Activated T-cell treated with anti-CD3 and anti-CD28 coated beads, Interleukin-2, amount 50 U/mL, for 72 hours (primary cell): ENCODE data around the gene PNPLA1. TPM values are rescaled to one million over a fixed set of nuclear protein-coding genes. Genes with fewer than 3 reads are reported as not detected.

Experiments used
- ATAC-seq, 2 donors: fragments of 150-1000 bp; cut with Tn5 transposase; replicated peaks in 1 of 2; 2 replicates each; pipeline ENCODE4 v1.10.0; 2021; ENCODE audit warnings: moderate library complexity in 2 of 2, mild to moderate bottlenecking in 1 of 2
- DNase-seq, 2 donors: peaks; one replicate each; pipeline ENCODE4 v3.0.0; 2021 to 2022; ENCODE audit warnings: mixed read lengths in 1 of 2
- H3K27ac Mint-ChIP-seq: one replicate; pipeline ENCODE4 v1.8.0; 2022; ENCODE audit warnings: mild to moderate bottlenecking, moderate library complexity, mixed read lengths
- H3K27me3 Mint-ChIP-seq: one replicate; pipeline ENCODE4 v1.8.0; 2022; ENCODE audit warnings: low read depth, mixed read lengths
- H3K36me3 Mint-ChIP-seq, 2 donors: one replicate each; pipeline ENCODE4 v1.8.0; 2022; ENCODE audit warnings: mixed read lengths in 2 of 2, mild to moderate bottlenecking in 1 of 2; ENCODE audit not compliant: insufficient read depth in 2 of 2
- H3K4me1 Mint-ChIP-seq: one replicate; pipeline ENCODE4 v1.8.0; 2022; ENCODE audit warnings: low read depth, mixed read lengths
- H3K4me3 Mint-ChIP-seq, 2 donors: one replicate each; pipeline ENCODE4 v1.8.0; 2022; ENCODE audit warnings: mild to moderate bottlenecking in 2 of 2, mixed read lengths in 2 of 2, moderate library complexity in 2 of 2
- H3K9me3 Mint-ChIP-seq, 2 donors: one replicate each; pipeline ENCODE4 v1.8.0; 2022; ENCODE audit warnings: mixed read lengths in 2 of 2
- total RNA-seq, 2 donors: library from RNA; stranded (reverse); gene quantifications; one replicate each; pipeline ENCODE4 v1.2.3, GENCODE V29; 2022

PNPLA1 gene
- total RNA-seq, 2 donors from 2014 or later = not detected

DNA sequence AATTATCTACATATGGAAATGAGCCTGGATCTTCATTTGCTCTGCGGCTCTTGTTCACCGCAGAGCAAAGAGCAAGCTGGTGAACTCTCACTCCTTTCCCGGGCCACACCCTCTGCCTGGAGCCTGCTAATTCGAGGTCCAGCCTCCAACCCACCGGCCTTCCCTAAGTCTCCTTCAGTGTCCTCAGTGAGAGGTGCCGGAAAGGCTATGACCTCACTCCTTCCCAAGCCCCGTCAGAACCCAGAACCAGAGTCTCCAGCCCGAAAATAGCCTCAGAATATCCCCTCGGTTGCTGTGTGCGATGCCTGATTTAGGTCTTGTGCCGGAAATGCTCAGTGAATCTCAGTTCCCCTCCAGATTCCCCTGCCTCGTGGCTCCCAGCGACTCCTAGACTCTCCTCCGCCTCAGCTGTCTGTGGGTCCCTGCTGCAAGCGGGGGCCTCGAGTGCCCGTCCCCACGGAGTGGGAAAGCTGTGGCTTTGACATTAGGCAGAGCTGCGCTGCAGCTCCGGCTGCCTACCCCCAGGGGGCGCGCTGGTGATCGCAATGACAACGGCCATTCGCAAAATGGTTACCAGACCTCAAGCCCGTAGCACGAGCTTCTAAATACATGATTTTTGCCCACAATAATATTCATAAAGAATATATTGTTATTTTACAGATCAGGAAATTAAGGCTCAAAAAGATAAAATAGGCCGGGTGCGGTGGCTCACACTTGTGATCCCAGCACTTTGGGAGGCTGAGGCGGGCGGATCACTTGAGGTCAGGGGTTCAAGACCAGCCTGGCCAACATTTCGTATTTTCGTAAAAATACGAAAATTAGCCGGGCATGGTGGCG is 71.0 kb downstream of the PNPLA1 start:
- ATAC-seq (peak; percentile 77 to 87), DNase-seq (peak; percentile 67 to 75)
- H3K4me1 Mint-ChIP-seq = peaks cover 21% of the 10 kb centered on the region
- H3K9me3 Mint-ChIP-seq = no peaks in the 10 kb centered on the region
- H3K4me3 Mint-ChIP-seq = peak overlapping the region; percentile 10 to 75
- no peaks in the 10 kb centered on the region for H3K36me3 Mint-ChIP-seq
- H3K27ac Mint-ChIP-seq = no peak overlapping the region
- H3K27me3 Mint-ChIP-seq = peaks cover 15% of the 10 kb centered on the region

DNA sequence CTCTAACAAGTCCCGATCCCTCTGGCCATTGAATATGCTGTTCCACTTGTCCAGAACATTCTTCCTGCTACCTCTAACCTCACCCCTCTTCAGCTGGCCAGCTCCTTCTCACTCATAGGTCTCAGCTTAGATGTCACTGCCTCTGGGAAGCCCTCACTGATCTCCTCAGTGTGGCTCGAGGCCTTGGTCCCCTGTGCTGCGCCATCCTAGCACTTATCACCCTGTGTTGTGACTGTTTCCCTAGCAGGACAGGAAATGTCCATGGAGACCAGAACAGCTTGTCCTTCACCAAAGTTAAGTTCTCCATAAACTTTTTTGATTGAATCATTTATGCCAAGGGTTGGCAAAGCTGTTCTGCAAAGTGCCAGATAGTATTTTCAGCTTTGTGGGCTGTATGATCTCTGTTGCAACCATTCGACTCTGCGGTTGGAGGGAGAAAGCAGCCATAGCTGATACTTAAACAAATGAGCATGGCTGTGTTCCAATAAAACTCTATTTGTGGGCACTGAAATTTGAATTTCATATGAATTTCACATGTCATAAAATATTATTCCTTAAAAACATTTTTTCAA is 73.3 kb downstream of the PNPLA1 start:
- H3K36me3 Mint-ChIP-seq = no peaks in the 10 kb centered on the region
- no peaks in the 10 kb centered on the region for H3K9me3 Mint-ChIP-seq
- DNase-seq (no peak), ATAC-seq (no peak)
- H3K4me3 Mint-ChIP-seq = no peak overlapping the region
- peaks cover 10% of the 10 kb centered on the region for H3K4me1 Mint-ChIP-seq
- no peak overlapping the region for H3K27ac Mint-ChIP-seq
- H3K27me3 Mint-ChIP-seq = peaks cover 14% of the 10 kb centered on the region

DNA sequence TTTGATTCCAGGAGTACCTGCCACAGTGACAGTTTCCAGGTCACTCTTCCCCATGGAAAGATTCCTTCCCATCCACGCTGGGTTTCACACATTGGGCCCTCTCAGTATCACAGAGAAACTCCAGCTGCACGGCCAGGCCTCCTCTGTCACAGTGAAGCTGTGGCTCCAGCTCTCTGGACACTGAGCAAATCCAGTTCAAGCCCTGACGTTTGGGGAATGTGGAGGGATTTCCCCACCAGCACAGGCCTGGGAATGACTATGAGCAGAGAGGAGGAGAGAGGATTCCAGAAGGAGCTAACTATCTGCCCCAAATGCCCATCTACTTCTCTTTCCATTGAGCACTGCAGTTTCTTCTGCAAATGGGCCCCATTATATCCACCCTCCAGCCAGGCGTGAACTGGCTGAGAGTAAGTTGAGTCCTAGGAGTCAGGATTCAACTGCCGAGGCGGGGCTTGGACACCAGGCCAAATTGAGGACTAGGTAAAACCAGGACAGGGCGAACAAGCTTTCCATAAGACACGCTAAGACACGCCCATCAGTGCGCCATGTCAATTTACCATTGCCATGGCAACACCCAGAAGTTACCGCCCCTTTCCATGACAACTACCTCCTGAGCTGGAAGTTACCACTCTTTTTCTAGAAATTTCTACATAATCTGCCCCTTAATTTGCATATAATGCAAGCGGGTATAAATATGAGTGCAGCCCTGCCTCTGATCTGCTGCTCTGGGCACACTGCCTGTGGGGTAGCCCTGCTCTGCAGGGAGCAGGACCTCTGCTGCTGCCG is 76.0 kb downstream of the PNPLA1 start:
- Mint-ChIP-seq H3K4me3 (no peak overlapping the region), H3K27ac (no peak overlapping the region), H3K36me3 (no peaks in the 10 kb centered on the region), H3K9me3 (no peaks in the 10 kb centered on the region), H3K4me1 (peaks cover 2% of the 10 kb centered on the region), H3K27me3 (peaks cover 2% of the 10 kb centered on the region)
- DNase-seq = no peak
- ATAC-seq = no peak

DNA sequence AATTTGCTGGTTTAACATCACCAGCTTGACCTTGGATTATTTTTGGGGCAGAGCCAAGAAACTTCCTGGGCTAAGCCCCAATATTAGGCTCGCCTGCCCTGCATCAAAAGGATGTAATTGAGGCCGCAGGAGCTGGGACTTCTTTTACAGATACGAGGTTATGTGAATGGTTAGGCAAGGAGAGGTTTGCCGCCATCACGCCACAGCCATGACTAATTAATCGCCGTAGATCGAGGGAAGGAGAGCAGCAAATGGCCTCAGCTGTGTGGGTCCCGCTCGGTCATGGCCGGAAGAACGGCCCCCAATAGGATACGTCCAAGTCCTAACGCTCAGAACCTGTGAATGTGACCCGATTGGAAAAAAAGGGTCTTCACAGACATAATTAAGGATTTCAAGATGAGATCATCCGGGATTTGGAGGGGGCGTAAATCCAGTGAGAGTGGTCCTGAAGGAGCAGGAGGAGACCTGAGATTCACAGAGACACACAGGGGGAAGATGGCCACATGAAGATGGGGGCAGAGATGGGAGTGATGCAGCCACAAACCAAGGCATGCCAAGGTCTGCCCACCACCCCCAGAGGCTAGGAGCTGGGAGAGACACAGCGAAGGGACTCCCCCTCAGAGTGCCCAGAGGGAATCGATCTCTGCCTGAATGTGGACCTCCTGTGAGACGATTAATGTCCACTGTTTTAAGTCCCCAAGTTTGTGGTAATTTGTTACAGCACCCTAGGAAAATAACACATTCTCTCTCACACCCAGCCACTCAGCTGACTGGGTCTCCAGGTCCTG is 76.8 kb downstream of the PNPLA1 start:
- Mint-ChIP-seq H3K27ac (no peak overlapping the region), H3K36me3 (no peaks in the 10 kb centered on the region), H3K27me3 (no peaks in the 10 kb centered on the region), H3K9me3 (no peaks in the 10 kb centered on the region), H3K4me1 (no peaks in the 10 kb centered on the region), H3K4me3 (no peak overlapping the region)
- no peak for ATAC-seq
- no peak for DNase-seq

DNA sequence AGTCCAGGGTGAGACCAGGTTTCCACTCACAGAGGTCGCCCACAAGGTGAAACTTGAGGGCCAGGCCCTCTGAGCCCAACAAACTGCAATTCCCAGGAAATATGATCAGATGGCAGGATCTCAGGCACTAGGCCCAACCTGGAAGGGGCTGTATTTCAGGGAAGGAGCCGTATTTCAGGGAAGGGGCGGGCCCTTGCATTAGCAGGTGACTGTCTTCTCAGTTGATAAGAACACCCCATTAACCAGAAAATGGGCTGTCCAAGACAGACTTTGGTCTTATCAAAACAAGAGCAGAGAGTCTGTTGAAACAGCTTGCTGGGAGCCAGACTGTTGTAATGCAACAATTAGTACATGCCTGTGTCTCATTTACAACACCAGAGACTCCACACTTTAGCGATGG is 77.8 kb downstream of the PNPLA1 start:
- Mint-ChIP-seq H3K36me3 (no peaks in the 10 kb centered on the region), H3K27me3 (no peaks in the 10 kb centered on the region)

GRCh38 chr6:36349240-36349639 is 79.4 kb downstream of the PNPLA1 start:
- no peaks in the 10 kb centered on the region for H3K4me1 Mint-ChIP-seq
- H3K27ac Mint-ChIP-seq = no peak overlapping the region
- ATAC-seq (no peak), DNase-seq (no peak)
- no peak overlapping the region for H3K4me3 Mint-ChIP-seq
- H3K36me3 Mint-ChIP-seq = no peaks in the 10 kb centered on the region
- peaks cover 9% of the 10 kb centered on the region for H3K27me3 Mint-ChIP-seq
- peaks cover 2 to 3% of the 10 kb centered on the region in 2 donors for H3K9me3 Mint-ChIP-seq

More for the DNA sequence above, 77.8 kb downstream of the PNPLA1 start:
- Mint-ChIP-seq H3K27ac (no peak overlapping the region), H3K4me1 (no peaks in the 10 kb centered on the region), H3K4me3 (no peak overlapping the region), H3K9me3 (no peaks in the 10 kb centered on the region)
- no peak for ATAC-seq
- DNase-seq = no peak

DNA sequence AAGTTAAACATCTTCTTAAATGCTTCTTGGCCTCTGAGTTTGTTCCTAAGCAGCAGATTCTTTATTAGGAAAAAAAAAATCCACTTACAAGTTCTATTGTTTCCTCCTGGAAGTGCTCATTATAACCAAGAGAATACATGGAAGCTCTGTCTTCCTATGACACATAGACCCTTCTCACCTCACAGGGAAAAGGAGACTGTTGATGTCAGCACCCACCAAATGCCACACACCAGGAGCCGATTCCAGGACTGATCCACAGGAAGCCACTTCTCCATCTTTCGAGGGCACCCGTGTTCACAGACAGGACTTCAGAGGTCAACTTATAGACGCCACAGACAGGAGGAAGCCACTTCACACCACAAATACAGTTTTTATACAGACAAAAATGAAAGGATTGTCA is 80.2 kb downstream of the PNPLA1 start:
- Mint-ChIP-seq H3K4me3 (no peak overlapping the region), H3K27me3 (peaks cover 16% of the 10 kb centered on the region), H3K36me3 (no peaks in the 10 kb centered on the region), H3K9me3 (peaks cover 2 to 3% of the 10 kb centered on the region in 2 donors), H3K27ac (no peak overlapping the region), H3K4me1 (peaks cover under 1% of the 10 kb centered on the region)
- no peak for DNase-seq
- no peak for ATAC-seq

- H3K36me3 Mint-ChIP-seq = no peaks in the 10 kb centered on the region
- ATAC-seq (no peak), DNase-seq (no peak)
- H3K9me3 Mint-ChIP-seq = peaks cover 2 to 3% of the 10 kb centered on the region in 2 donors
- peaks cover 23% of the 10 kb centered on the region for H3K27me3 Mint-ChIP-seq
- no peak overlapping the region for H3K27ac Mint-ChIP-seq
- H3K4me3 Mint-ChIP-seq = no peak overlapping the region
- peaks cover 9% of the 10 kb centered on the region for H3K4me1 Mint-ChIP-seq
Observed at GRCh38 chr6:36350681-36351571, 81.1 kb downstream of the PNPLA1 start.

DNA sequence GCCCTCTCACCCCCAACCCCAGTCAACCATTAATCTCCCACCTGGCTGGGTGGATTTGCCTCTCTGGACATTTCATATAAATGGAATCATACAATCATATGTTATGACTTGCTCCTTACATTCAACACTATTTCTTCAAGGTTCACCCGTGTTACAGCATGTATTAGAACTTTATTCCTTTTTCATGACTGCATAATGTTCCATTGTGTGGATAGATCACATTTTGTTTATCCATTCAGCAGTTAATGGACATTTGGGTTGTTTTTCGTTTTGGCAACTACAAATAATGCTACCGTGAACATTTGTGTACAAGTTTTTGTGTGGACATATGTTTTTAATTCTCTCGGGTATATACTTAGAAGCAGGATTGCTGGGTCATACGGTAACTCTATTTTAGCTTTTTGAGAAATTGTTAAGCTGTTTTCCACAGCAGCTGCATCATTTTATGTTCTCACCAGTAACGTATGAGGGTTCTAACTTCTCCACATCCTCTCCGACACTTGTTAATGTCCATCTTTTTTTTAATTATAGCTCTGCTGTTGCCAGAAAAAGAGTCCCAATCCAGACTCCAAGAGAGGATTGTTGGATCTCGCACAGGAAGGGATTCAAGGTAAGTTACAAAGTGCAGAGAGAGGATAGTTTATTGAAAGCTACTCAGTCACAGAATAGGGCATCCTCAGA is 82.8 kb downstream of the PNPLA1 start:
- ATAC-seq = no peak
- peaks cover 2 to 3% of the 10 kb centered on the region in 2 donors for H3K9me3 Mint-ChIP-seq
- H3K4me3 Mint-ChIP-seq = no peak overlapping the region
- H3K27me3 Mint-ChIP-seq = peaks cover 23% of the 10 kb centered on the region
- DNase-seq = no peak
- H3K4me1 Mint-ChIP-seq = peaks cover 25% of the 10 kb centered on the region
- H3K27ac Mint-ChIP-seq = no peak overlapping the region
- no peaks in the 10 kb centered on the region for H3K36me3 Mint-ChIP-seq

DNA sequence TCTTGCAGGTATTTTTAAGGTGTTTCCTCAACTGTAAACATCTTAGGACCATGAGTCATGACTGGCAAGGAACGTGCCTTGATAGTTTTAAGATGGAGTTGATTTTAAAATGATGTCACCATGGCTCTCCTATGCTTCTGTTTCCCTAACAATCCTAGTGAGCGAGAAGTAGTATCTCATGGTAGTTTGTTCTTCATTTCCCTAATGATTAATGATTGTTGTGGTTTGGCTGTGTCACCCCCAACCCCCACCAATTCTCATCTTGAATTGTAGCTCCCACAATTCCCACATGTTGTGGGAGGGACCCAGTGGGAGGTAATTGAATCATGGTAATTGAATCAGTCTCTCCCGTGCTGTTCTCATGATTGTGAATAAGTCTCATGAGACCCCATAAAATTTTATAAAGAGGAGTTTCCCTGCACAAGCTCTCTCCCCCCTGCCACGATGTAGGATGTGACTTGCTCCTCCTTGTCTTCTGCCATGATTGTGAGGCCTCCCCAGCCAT is 83.6 kb downstream of the PNPLA1 start:
- Mint-ChIP-seq H3K27ac (no peak overlapping the region), H3K9me3 (peaks cover 2 to 3% of the 10 kb centered on the region in 2 donors), H3K4me1 (peaks cover 33% of the 10 kb centered on the region), H3K4me3 (no peak overlapping the region), H3K27me3 (peaks cover 23% of the 10 kb centered on the region), H3K36me3 (no peaks in the 10 kb centered on the region)
- no peak for DNase-seq
- no peak for ATAC-seq

GRCh38 chr6:36355819-36356218 is 86.0 kb downstream of the PNPLA1 start:
- peaks cover 23% of the 10 kb centered on the region for H3K27me3 Mint-ChIP-seq
- peak overlapping the region; percentile 25 for H3K27ac Mint-ChIP-seq
- DNase-seq (peak; percentile 13 to 15), ATAC-seq (peak; percentile 69 to 80)
- peaks cover 34% of the 10 kb centered on the region for H3K4me1 Mint-ChIP-seq
- no peaks in the 10 kb centered on the region for H3K36me3 Mint-ChIP-seq
- no peak overlapping the region for H3K4me3 Mint-ChIP-seq
- peaks cover 2 to 3% of the 10 kb centered on the region in 2 donors for H3K9me3 Mint-ChIP-seq
